ENCODE data around the gene ZNF860.

ZNF860 gene

DNA sequence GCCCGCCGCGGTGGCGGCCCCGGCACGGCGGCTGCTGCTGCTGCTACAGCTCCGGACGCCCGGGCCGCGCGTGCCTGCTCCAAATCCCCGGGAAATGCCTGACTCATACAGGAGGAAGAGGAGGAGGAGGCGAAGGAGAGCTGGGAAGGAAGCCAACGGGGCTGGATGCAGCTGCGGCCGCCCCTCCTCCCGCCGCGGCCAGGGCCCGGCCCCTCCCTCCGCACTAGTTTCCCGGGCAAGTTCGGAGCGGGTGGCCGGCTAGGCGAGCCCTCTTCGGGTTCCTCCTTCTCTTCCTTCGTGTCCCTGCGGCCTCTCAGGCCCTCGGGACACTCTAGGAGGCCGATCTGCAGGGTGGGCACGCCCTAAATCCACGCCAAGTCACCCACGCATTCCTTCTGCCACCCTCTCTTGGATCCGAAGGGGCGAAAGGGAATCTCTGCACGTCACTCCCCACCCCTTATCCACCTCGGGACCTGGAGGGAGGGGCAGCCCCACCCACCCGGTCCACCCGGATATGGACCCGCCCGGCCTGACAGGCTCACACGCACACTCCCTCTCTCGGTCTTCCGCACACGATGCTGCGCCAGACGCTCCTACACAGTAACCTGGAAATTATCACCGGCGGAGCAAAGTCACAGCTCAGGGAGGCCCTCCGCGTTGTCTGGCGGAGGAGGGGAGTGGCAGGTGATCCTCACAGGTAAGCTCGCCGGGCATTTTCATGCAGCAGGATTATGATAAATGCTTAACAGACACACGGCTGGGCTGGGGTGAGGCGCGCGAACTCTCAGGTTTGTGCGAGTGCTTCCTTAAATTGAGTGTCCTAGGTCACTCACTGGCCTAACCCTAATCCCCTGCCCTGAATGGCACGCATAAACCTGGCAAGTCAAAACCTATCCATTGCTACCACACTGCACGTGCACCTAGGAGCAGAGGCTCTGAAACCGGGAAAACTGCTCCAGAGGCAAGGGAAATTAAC is at the start of gene ZNF860, which contains the start of gene OSBPL10:
TSS of gene ZNF860 (plus strand) at position 545 of the 976 bp plus-strand sequence. CDS start 7,330 bp downstream, outside the sequence.
TSS of gene OSBPL10 (minus strand) at position 57 of the 976 bp plus-strand sequence. CDS start 83 bp downstream, outside the sequence.
- peak; percentile 31 to 60 for DNase-seq

GRCh38 chr3:31932990-31933389 is 48.6 kb upstream of the ZNF860 start:
- no peak for DNase-seq

DNA sequence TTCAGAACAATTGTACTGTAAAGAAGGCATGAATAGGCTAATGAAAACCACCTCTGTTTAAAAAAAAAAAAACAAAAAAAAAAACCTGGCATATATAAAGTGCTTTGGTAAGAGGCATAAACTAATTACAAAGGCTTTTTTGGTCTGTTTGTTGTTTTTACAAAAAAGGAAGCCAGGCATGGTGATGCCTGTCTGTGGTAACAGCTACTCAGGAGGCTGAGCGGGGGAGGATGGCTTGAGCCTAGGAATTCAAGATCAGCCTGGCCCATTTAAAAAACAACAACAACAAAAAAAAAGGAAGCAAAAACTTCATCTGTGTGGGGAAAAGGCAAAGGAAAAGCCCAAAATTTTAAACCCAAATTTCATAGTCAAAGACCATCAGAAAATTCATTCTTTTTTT is 47.5 kb upstream of the ZNF860 start:
- DNase-seq: no peak

DNA sequence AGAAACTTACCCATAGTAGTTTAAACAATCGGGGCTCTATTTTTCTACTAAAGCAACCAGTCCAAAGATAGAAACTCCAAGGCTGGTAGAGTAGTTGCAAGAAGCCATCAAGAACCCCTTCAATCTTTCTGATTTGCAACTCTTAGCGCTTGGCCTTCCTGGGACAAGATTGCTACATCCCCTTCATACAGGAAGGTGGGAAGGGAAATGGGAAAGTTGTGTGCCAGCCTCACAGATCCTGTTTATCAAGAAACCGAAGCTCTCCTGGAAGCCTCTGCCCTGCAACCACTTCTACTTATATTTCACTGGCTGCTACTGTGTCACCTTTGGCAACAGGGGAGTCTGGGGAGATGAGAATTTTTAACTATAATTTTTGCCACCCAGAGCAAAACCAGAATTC is 46.7 kb upstream of the ZNF860 start:
- DNase-seq: no peak

GRCh38 chr3:31936420-31937060 is 45.0 kb upstream of the ZNF860 start:
- DNase-seq: no peak

DNA sequence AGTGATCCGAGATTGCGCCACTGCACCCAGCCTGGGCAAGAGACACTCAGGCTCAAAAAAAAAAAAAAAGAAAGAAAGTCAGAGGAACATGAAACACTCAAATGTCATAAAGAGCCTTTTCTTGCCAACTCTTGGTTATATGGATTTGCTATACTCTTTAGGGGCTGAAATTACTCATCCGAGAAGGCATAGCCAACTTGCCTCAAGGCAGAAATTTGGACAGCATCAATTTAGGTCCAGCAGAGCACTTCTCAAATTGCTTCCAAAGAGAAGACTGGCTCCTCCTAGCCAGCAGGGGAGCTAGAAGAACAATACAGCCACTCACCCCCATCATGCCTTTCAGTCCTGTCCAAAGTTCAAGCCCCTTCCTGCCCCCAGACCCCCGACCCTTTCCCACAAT is 44.3 kb upstream of the ZNF860 start:
- DNase-seq: no peak

DNA sequence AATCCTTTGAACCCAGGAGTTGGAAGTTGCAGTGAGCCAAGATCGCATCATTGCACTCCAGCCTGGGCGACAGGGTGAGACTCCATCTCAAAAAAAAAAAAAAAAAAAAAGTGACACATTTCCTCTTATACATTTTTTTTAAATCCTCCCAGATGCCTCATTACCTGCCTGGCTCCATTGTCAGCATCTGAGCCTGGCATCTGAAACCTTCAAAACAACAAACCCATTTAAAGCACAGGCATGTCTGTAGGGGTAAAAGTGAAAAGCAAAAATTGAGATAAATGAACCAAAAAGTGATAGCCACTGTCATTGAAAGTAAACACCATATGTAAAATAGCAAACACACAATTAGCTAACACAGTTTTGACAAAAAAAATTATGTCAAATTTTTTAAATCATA is 39.1 kb upstream of the ZNF860 start:
- DNase-seq: no peak

GRCh38 chr3:31943041-31943440 is 38.5 kb upstream of the ZNF860 start:
- DNase-seq: no peak

DNA sequence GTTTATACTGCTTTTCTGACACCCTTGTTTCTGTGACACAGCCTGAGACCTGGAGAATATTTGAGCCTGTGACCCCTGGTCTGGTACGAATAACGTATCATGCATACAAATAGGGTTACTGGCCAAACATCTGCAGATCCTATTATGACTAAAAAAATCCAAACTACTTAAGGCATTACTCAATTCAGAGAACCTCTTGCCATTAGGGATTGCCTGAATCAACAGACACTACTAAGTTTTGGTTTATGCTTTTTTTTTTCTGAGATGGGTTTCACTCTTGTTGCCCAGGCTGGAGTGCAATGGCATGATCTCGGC is 35.9 kb upstream of the ZNF860 start:
- DNase-seq: no peak

- DNase-seq: no peak
Observed at GRCh38 chr3:31946484-31947081, 35.0 kb upstream of the ZNF860 start.

DNA sequence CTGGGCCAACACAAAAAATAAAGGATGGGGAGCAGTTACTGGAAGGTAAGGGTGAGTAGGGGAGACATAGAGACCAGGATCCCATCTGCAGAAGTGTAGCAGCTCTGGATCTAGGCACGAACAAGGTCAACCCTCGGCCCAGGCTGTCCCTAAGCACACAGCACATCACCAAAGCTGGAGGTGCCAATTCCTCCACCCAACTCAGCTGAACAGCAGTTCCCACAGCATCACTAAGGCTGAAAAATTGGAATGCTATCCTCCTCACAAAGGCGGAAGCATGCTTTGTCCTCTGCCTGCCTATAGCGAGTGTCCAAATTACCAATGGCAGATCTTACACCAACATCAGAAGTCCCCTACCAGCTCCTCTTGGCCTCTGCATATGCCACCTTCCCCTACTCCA is 34.4 kb upstream of the ZNF860 start:
- DNase-seq: no peak

DNA sequence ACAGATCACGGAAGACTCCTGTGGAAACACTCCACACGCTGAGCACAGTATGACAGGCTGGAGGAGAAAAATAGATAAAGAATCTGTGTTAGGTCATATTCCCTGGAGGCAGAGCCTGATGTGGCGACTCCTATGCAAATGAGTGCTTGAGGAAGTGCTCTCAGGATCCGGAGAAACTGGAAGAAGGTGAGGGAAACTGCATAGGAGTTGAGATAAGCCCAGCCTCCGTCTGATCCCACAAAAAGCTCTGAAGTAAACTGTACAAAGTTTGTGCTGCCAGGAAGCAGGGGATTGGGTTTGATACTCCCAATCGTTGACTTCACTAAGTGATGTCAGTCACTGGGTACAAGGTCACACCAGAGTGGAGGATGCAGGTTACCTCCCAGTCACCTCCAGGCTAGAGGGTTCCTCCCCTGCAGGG is 33.9 kb upstream of the ZNF860 start:
- no peak for DNase-seq

GRCh38 chr3:31948280-31948679 is 33.3 kb upstream of the ZNF860 start:
- DNase-seq: no peak

DNA sequence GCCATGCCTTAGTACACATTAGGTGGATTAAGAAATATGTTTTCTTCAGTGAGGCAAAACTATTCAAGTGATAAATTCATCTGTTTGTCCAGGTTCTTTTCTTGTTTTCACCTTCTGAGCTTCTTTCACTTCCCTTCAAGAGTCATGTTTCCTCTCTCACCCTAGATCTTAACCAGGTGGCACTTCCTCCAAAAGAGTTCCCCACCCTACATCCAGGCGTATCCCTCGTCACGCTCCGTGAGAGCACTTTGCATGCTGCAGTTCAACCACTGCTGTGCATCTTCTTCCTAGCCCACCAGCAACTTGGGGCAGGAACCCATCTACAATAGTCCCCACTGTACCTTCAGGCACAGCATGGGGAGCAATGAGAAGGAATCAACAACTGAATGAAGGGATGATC is 29.3 kb upstream of the ZNF860 start:
- DNase-seq: no peak

DNA sequence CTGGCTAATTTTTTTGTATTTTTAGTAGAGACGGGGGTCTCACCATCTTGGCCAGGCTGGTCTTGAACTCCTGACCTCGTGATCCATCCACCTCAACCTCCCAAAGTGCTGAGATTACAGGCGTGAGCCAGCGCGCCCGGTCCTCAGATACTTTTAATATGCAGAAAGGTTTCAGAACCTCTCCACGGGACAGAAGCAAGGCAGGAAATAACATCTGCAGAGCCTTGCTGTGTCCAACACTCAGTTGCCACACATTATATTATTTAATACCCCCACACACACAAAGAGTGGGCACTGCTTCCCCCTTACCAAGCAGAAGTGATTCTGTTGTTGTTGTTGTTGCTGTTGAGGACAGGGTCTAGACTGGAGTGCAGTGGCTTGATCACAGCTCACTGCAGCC is 28.5 kb upstream of the ZNF860 start:
- DNase-seq: no peak

DNA sequence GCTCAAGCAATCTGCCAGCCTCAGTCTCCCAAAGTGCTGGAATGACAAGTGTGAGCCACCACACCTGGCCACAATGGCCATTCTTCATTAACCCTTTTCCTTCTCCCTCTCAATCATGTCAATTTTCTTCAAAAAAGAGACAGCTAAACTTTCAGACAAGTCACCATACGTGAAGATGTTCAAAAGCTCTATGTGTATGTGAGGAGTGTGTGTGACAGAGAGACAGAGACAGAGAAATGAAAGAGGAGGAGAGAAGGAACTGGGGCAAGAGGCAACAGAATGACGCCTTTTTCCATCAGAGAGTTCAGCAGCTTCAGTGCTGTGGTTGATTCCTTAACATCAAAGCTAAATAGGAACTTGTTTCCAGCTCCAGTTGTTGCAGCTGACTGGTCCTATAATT is 27.9 kb upstream of the ZNF860 start:
- DNase-seq: no peak

DNA sequence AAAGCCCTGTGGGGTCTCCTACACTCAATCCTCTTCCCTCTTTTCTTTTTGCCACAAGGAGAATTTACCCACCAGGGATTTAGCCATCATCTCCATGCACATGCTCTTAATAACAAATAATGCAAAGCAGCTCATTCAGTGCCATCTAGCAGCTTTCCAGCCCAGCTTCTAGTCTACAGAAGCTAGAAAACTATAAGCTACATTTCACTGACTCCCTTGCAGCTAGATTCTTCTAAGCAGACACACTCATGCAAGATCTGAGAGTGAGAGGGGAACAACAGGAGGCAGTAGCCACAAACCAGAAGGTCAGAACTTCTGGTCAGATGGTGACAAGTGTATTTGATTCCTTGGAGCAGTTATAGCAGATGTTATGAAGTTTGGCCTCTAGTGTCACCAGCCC is 26.0 kb upstream of the ZNF860 start:
- DNase-seq: no peak

DNA sequence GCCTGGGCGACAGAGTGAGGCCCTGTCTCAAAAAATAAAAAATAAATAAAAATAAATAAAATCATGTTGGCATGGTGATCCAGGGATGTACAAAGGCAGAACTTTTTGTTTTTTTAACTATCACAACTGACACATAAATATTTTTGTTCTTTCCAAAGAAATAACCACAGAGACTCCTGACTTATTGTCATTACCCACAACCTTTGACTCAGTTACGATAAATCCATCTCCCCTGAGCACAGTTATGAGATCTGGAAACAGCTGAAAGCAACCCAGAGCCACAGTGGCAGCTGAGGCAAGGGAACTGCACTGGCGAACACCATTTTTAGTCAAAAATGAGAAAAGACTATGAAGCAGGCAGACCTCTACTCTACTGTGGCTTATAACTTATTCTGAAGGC is 24.4 kb upstream of the ZNF860 start:
- DNase-seq: no peak

DNA sequence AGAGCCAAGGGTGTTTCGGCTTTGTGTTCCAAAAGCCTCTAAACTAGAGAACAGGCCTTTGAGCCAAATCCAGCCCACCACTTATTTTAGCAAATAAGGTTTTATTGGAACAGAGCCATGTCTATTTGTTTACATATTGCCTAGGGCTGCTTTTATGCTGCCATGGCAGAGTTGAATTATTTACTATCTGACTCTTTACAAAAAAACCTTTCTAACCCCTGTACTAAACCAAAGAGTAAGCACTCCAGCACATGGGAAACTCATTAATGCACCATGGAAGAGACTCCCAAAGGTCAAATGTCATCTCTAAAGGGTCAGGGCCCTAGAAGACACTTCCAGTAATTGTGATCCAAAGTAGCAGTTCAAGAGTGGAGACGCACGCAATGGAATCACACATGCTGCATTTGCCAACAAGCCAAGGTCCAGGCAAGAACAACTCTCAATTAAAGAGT is 22.8 kb upstream of the ZNF860 start:
- DNase-seq: no peak

DNA sequence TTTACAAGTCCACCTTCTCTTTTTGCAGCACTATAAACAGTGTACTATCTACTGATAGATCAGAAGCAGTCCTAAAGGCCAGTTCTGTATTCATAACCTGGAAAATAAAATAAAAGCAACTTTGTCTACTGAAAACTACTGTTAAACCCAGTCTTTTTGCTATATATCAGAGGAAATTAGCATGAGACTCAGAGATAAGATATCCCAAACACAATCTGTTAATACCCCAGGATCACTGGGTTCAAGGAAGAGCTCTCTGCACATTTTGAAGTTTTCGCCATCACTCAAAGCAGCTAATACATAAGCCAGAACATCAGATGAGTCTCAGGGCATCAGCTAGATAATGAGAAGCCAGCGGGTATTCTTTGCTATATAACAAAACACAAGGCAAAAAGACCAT is 22.3 kb upstream of the ZNF860 start:
- no peak for DNase-seq

DNA sequence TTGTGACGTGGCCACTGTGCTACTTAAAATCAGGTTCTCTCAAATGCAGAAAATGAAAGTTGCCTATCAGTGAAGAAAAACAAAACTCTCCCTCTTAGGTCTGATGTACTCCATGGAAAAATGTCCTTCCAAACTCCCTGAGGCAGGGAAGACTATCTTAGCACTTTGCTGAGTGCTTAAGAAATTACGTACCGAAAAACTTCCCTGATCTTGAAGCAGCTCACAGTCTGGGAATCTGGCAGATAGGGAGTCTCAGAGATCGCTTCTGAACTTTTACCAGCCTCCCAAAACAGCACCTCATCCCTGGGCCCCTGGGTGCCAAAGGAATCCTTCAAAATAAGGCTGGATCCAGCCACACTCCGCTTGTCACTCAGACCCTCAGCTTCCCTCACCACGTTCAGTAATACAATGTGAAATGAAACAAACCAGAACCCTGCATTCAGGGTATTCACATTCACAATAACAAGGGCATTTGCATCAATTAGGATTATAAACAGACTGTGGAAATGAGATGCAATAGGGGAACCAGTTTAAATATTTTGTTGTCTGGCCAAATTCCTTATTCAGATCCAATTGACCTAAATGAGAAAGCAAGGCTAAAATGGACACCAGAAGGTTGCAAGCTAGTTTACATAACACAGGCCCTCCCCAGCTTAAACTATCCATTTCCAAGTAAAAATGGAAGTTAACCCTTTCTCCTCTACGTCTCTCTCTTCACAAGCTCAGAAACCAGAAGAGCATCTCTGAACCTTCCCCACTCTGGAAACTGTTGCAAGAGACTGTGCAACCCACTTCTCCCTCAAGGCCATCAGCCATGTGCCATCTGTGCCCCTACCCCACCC is 21.4 kb upstream of the ZNF860 start:
- no peak for DNase-seq

- DNase-seq: no peak
Observed at GRCh38 chr3:31960793-31961431, 20.6 kb upstream of the ZNF860 start.

Measured in stimulated activated CD4-positive, alpha-beta T cell treated with anti-CD3 and anti-CD28 coated beads, Interleukin-2, amount 100 ng/mL, for 24 hours (primary cell).